Renal cortical epithelial cell (primary cell): ENCODE data around the gene ZIK1. TPM values are rescaled to one million over a fixed set of nuclear protein-coding genes. Genes with fewer than 3 reads are reported as not detected.

Experiments used
- DNase-seq: peaks from one replicate; pipeline ENCODE4 v3.0.0-alpha.2; 2011; ENCODE audit warnings: low read depth
- total RNA-seq: library from RNA; depleted of rRNA; stranded (reverse); fragments of >200 nt; gene quantifications from 2 replicates; pipeline ENCODE4 v1.2.3, GENCODE V29; 2014

The ZIK1 gene
- total RNA-seq: 5.0 and 8.3 TPM in 2 replicates

GRCh38 chr19:57583521-57584416 is at the start of gene ZIK1:
Gene ZIK1 (plus strand): TSS chr19:57584145. CDS start chr19:57584357, 212 bp downstream.
- DNase-seq: peak; percentile 85

- DNase-seq: no peak
Observed at GRCh38 chr19:57537953-57538547, 45.9 kb upstream of the ZIK1 start.

GRCh38 chr19:57546513-57546912 is 37.4 kb upstream of the ZIK1 start:
- no peak for DNase-seq

GRCh38 chr19:57552432-57552831 is 31.5 kb upstream of the ZIK1 start:
- no peak for DNase-seq

GRCh38 chr19:57557659-57558058 is 26.3 kb upstream of the ZIK1 start:
- DNase-seq: no peak

GRCh38 chr19:57558525-57558924 is 25.4 kb upstream of the ZIK1 start:
- DNase-seq: peak; percentile 7

GRCh38 chr19:57559008-57559403 is 24.9 kb upstream of the ZIK1 start:
- DNase-seq: peak; percentile 23

GRCh38 chr19:57559404-57560025 is 24.4 kb upstream of the ZIK1 start, which contains the start of gene ZNF550:
Gene ZNF550 (minus strand): TSS chr19:57559863. CDS start chr19:57559682, 181 bp downstream.
- peak; percentile 76 for DNase-seq

- peak; percentile 29 for DNase-seq
Observed at GRCh38 chr19:57560049-57560491, 23.9 kb upstream of the ZIK1 start.

- DNase-seq: no peak
Observed at GRCh38 chr19:57563547-57563946, 20.4 kb upstream of the ZIK1 start.

- DNase-seq: no peak
Observed at GRCh38 chr19:57566396-57567265, 17.3 kb upstream of the ZIK1 start.

GRCh38 chr19:57570707-57571106 is 13.2 kb upstream of the ZIK1 start:
- DNase-seq: no peak

- DNase-seq: no peak
Observed at GRCh38 chr19:57572415-57572947, 11.5 kb upstream of the ZIK1 start.

GRCh38 chr19:57576661-57577060 is 7.3 kb upstream of the ZIK1 start:
- DNase-seq: no peak

GRCh38 chr19:57578487-57579205 is 5.3 kb upstream of the ZIK1 start, which contains the start of gene ZNF416:
Gene ZNF416 (minus strand): TSS chr19:57578911. CDS start chr19:57578704, 207 bp downstream.
- peak; percentile 97 for DNase-seq

GRCh38 chr19:57583104-57583520 is 833 bp upstream of the ZIK1 start:
- DNase-seq: no peak

GRCh38 chr19:57587529-57587928 is 3.6 kb downstream of the ZIK1 start:
- DNase-seq: no peak

GRCh38 chr19:57599377-57599760 is 15.4 kb downstream of the ZIK1 start:
- DNase-seq: no peak

GRCh38 chr19:57599761-57600383 is 15.9 kb downstream of the ZIK1 start, which contains the start of gene ZNF530:
Gene ZNF530 (plus strand): TSS chr19:57599885. CDS start chr19:57604346, 4,461 bp downstream.
- peak; percentile 81 for DNase-seq

- no peak for DNase-seq
Observed at GRCh38 chr19:57606931-57607330, 23.0 kb downstream of the ZIK1 start.
